Stimulated activated CD8-positive, alpha-beta memory T cell treated with anti-CD3 and anti-CD28 coated beads, Interleukin-7, amount 100 ng/mL, for 24 hours (primary cell): ENCODE measurements around the gene GSX1.

ENCODE experiments used
- DNase-seq: peaks from one replicate; pipeline ENCODE4 v3.0.0-alpha.2; 2020; ENCODE audit warnings: low read depth

GSX1 gene

GRCh38 chr13:27834095-27834494, 41.8 kb downstream of the GSX1 start:
- no peak for DNase-seq

- no peak for DNase-seq
These were observed 43.5 kb downstream of the GSX1 start for GRCh38 chr13:27835799-27836198.

- no peak for DNase-seq
These were observed 47.7 kb downstream of the GSX1 start for GRCh38 chr13:27839809-27840467.

- DNase-seq = no peak
These were observed 50.3 kb downstream of the GSX1 start for GRCh38 chr13:27842571-27842970.
